Measurements from ENCODE around the gene WDFY2. TPM values are rescaled to one million over a fixed set of nuclear protein-coding genes. Genes with fewer than 3 reads are reported as not detected.
A peak's percentile ranks its signal among the peaks of the same experiment; 100 is the strongest.

Gene WDFY2
- total and polyA plus RNA-seq, 10 of the 15 experiments (the other 5 are each of a cell fraction or from before 2014, with no cell fraction given): 2.1 to 13.0 (median 8.1) TPM

DNA sequence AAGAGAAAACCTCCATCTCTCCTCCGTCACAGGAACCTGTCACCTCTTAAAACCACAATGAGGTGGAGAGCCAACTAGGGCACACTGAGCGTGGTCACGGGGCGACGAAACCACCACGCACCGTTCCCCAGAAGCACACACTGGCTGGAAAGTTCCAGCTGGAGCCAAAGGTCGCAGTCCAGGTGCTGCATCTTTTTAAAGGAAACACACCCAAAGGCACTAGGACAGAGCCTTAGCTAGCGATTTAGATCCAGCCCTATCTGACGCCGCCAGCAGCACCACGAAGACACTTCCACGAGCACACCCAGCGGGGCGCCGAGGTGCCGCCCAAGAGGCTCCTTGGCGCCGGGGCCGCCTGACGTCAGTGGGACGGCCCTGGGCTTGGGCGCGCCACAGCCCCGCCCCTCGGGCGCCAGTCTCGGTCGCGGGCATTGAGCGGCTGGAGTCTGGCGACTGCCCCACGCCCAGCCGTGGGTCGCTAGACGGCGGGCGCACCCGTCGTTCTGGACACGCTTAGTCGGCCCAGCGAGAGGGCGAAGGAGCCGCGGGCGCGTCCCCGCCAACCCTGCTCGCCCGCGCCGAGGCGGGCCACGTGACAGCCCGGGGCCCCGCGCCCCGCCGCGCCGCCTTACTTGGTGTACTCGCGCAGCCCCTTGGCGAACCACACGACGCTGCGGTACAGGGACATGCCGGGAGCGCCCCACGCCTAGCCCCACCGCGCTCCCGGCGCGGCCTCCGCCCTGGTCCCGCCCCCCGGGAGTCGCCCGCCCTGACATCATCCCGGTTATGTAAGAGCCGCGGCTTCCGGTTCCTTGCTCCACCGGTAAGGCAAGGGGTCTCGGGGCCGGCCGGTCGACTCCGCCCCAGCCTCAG is 219.4 kb downstream of the WDFY2 start, which contains the start of gene DHRS12 (continued):
- TF ChIP-seq, protein P1, sequence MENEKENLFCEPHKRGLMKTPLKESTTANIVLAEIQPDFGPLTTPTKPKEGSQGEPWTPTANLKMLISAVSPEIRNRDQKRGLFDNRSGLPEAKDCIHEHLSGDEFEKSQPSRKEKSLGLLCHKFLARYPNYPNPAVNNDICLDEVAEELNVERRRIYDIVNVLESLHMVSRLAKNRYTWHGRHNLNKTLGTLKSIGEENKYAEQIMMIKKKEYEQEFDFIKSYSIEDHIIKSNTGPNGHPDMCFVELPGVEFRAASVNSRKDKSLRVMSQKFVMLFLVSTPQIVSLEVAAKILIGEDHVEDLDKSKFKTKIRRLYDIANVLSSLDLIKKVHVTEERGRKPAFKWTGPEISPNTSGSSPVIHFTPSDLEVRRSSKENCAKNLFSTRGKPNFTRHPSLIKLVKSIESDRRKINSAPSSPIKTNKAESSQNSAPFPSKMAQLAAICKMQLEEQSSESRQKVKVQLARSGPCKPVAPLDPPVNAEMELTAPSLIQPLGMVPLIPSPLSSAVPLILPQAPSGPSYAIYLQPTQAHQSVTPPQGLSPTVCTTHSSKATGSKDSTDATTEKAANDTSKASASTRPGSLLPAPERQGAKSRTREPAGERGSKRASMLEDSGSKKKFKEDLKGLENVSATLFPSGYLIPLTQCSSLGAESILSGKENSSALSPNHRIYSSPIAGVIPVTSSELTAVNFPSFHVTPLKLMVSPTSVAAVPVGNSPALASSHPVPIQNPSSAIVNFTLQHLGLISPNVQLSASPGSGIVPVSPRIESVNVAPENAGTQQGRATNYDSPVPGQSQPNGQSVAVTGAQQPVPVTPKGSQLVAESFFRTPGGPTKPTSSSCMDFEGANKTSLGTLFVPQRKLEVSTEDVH (IDR thresholded peaks at IDR 0.05; ENCODE audit: low read depth, partially characterized antibody): peak; percentile 58
- 0 out of 2 replicates have a peak, but pooled peaks have one; percentile 82 for TF ChIP-seq POLR2AphosphoS2 (IDR thresholded peaks at IDR 0.05; ENCODE audit: low read depth, low read length)
- TF ChIP-seq BCL11A (IDR thresholded peaks at IDR 0.05; ENCODE audit: low read depth, low read length): no peak
- TF ChIP-seq TCF12 (IDR thresholded peaks at IDR 0.05; ENCODE audit: low read depth, low read length): 0 out of 2 replicates have a peak, but pooled peaks have one; percentile 2
- TF ChIP-seq ETV6 (conservative IDR thresholded peaks at IDR 0.05 in 1 of 2, IDR thresholded peaks at IDR 0.05 in 1 of 2; ENCODE audit: borderline replicate concordance in 1 of 2, low read depth in 1 of 2): no peak
- peak; percentile 87 for TF ChIP-seq RUNX3 (IDR thresholded peaks at IDR 0.05; ENCODE audit: low read length)
- TF ChIP-seq RAD21 (IDR thresholded peaks at IDR 0.05; ENCODE audit: insufficient read depth, low read depth, low read length): 0 out of 2 replicates have a peak, but pooled peaks have one; percentile 14
- no peak for TF ChIP-seq IRF4 (IDR thresholded peaks at IDR 0.05; ENCODE audit: low read depth, low read length)
- TF ChIP-seq RAD51 (IDR thresholded peaks at IDR 0.05): peak; percentile 55
- TF ChIP-seq PAX5 (IDR thresholded peaks at IDR 0.05; ENCODE audit: borderline replicate concordance, low read depth, low read length): no peak
- no peak for TF ChIP-seq BMI1 (IDR thresholded peaks at IDR 0.05; ENCODE audit: borderline replicate concordance)
- TF ChIP-seq, protein P2, sequence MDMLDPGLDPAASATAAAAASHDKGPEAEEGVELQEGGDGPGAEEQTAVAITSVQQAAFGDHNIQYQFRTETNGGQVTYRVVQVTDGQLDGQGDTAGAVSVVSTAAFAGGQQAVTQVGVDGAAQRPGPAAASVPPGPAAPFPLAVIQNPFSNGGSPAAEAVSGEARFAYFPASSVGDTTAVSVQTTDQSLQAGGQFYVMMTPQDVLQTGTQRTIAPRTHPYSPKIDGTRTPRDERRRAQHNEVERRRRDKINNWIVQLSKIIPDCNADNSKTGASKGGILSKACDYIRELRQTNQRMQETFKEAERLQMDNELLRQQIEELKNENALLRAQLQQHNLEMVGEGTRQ (IDR thresholded peaks at IDR 0.05; ENCODE audit: borderline replicate concordance, low read depth, low read length): peak; percentile 48
- peak; percentile 8; the same call in 1 of the 2 replicates for TF ChIP-seq SMAD5 (IDR thresholded peaks at IDR 0.05; ENCODE audit: low read depth)
- TF ChIP-seq RB1 (IDR thresholded peaks at IDR 0.05; ENCODE audit: borderline replicate concordance): peak; percentile 87

Measured in GM12878 (cell line).